ENCODE results near the gene ATXN1. TPM values are rescaled to one million over a fixed set of nuclear protein-coding genes. Genes with fewer than 3 reads are reported as not detected.

ATXN1 gene
- total RNA-seq, 4 donors from 2014 or later = 42.4 to 74.9 (median 52.1) TPM

GRCh38 chr6:16476861-16477260 lies 284.4 kb downstream of the ATXN1 start:
- Histone ChIP-seq H3K36me3 (no peaks in the 10 kb centered on the region), H3K4me1 (peaks cover 6 to 18% (median 14%) of the 10 kb centered on the region in 4 donors), H3K4me3 (no peak overlapping the region), H3K9me3 (no peaks in the 10 kb centered on the region), H3K27me3 (no peaks in the 10 kb centered on the region), H3K27ac (replicated peaks in 1 of 4) (no peak overlapping the region)
- TF ChIP-seq POLR2A (IDR thresholded peaks at IDR 0.05; ENCODE audit: low read depth) (no peak), POLR2AphosphoS5 (IDR thresholded peaks at IDR 0.05) (no peak), EP300 (IDR thresholded peaks at IDR 0.05) (no peak), CTCF (IDR thresholded peaks at IDR 0.05) (no peak)
- intact Hi-C loops (cut with DNase I) = no loop called here
- 86% methylated on average over 7 of the region's 7 CpGs for WGBS
- no peak for DNase-seq (ENCODE audit: extremely low spot score)

GRCh38 chr6:16475494-16475781 lies 285.8 kb downstream of the ATXN1 start:
- Histone ChIP-seq H3K27me3 (no peaks in the 10 kb centered on the region), H3K9me3 (no peaks in the 10 kb centered on the region), H3K36me3 (no peaks in the 10 kb centered on the region), H3K4me3 (no peak overlapping the region), H3K27ac (replicated peaks in 1 of 4) (no peak overlapping the region), H3K4me1 (peaks cover 6 to 18% (median 14%) of the 10 kb centered on the region in 4 donors)
- 94% methylated on average over 1 of the region's 1 CpG for WGBS
- TF ChIP-seq EP300 (IDR thresholded peaks at IDR 0.05) (no peak), CTCF (IDR thresholded peaks at IDR 0.05) (no peak), POLR2AphosphoS5 (IDR thresholded peaks at IDR 0.05) (no peak), POLR2A (IDR thresholded peaks at IDR 0.05; ENCODE audit: low read depth) (no peak)
- intact Hi-C loops (cut with DNase I) = no loop called here
- DNase-seq (ENCODE audit: extremely low spot score) = no peak

- Histone ChIP-seq H3K27me3 (no peaks in the 10 kb centered on the region), H3K9me3 (no peaks in the 10 kb centered on the region), H3K36me3 (no peaks in the 10 kb centered on the region), H3K27ac (replicated peaks in 1 of 4) (no peak overlapping the region), H3K4me3 (no peak overlapping the region), H3K4me1 (peaks cover 6 to 18% (median 14%) of the 10 kb centered on the region in 4 donors)
- TF ChIP-seq POLR2AphosphoS5 (IDR thresholded peaks at IDR 0.05) (no peak), EP300 (IDR thresholded peaks at IDR 0.05) (no peak), CTCF (IDR thresholded peaks at IDR 0.05) (no peak), POLR2A (IDR thresholded peaks at IDR 0.05; ENCODE audit: low read depth) (no peak)
- intact Hi-C loops (cut with DNase I) = no loop called here
- DNase-seq (ENCODE audit: extremely low spot score) = no peak
- 83% methylated on average over 3 of the region's 3 CpGs for WGBS
Measured at GRCh38 chr6:16474772-16475493, 286.3 kb downstream of the ATXN1 start.

GRCh38 chr6:16473908-16474771 lies 287.1 kb downstream of the ATXN1 start:
- no peak overlapping the region for H3K27ac ChIP-seq (replicated peaks in 1 of 4)
- TF ChIP-seq POLR2A (IDR thresholded peaks at IDR 0.05; ENCODE audit: low read depth) (no peak), POLR2AphosphoS5 (IDR thresholded peaks at IDR 0.05) (no peak), EP300 (IDR thresholded peaks at IDR 0.05) (no peak), CTCF (IDR thresholded peaks at IDR 0.05) (no peak)
- no peaks in the 10 kb centered on the region for H3K36me3 ChIP-seq
- H3K4me1 ChIP-seq = peaks cover 6 to 18% (median 14%) of the 10 kb centered on the region in 4 donors
- intact Hi-C loops (cut with DNase I) = no loop called here
- no peaks in the 10 kb centered on the region for H3K27me3 ChIP-seq
- 84% methylated on average over 1 of the region's 1 CpG for WGBS
- DNase-seq (ENCODE audit: extremely low spot score) = no peak
- H3K9me3 ChIP-seq = no peaks in the 10 kb centered on the region
- no peak overlapping the region for H3K4me3 ChIP-seq
